Ramos (cell line): Measurements from ENCODE around the gene B4GALNT3.

ENCODE experiments used
- in situ Hi-C: fragments of 300-500 bp; cut with MboI; formaldehyde crosslinking; loops from one replicate; pipeline ENCODE4 v1.14.3; 2022; ENCODE audit warnings: low sequenced_read_pairs; ENCODE audit not compliant: unreplicated experiment

The B4GALNT3 gene

GRCh38 chr12:507391-507796, 47.7 kb downstream of the B4GALNT3 start:
- in situ Hi-C loops, result no loop called here

GRCh38 chr12:508145-508544, 48.4 kb downstream of the B4GALNT3 start:
- in situ Hi-C loops, result no loop called here

GRCh38 chr12:508795-509194, 49.1 kb downstream of the B4GALNT3 start:
- in situ Hi-C loops, result no loop called here

- in situ Hi-C loops, result no loop called here
Observed at GRCh38 chr12:509500-509899, 49.8 kb downstream of the B4GALNT3 start.

GRCh38 chr12:510071-510825, 50.5 kb downstream of the B4GALNT3 start:
- in situ Hi-C loops, result no loop called here

- in situ Hi-C loops, result no loop called here
Observed at GRCh38 chr12:512933-513332, 53.2 kb downstream of the B4GALNT3 start.

GRCh38 chr12:513446-513845, 53.7 kb downstream of the B4GALNT3 start:
- in situ Hi-C loops, result no loop called here

GRCh38 chr12:517538-517937, 57.8 kb downstream of the B4GALNT3 start:
- in situ Hi-C loops, result no loop called here

GRCh38 chr12:520119-520518, 60.4 kb downstream of the B4GALNT3 start:
- in situ Hi-C loops, result no loop called here

GRCh38 chr12:522692-523378, 63.1 kb downstream of the B4GALNT3 start:
- in situ Hi-C loops, result no loop called here

GRCh38 chr12:524167-524951, 64.6 kb downstream of the B4GALNT3 start:
- in situ Hi-C loops, result no loop called here

- in situ Hi-C loops, result no loop called here
Observed at GRCh38 chr12:526089-526488, 66.3 kb downstream of the B4GALNT3 start.

- in situ Hi-C loops, result no loop called here
Observed at GRCh38 chr12:527241-527640, 67.5 kb downstream of the B4GALNT3 start.

GRCh38 chr12:527729-528128, 68.0 kb downstream of the B4GALNT3 start:
- in situ Hi-C loops, result no loop called here

- in situ Hi-C loops, result no loop called here
Observed at GRCh38 chr12:530308-530707, 70.6 kb downstream of the B4GALNT3 start.

GRCh38 chr12:530821-531220, 71.1 kb downstream of the B4GALNT3 start:
- in situ Hi-C loops, result no loop called here

- in situ Hi-C loops, result no loop called here
Observed at GRCh38 chr12:531951-532585, 72.3 kb downstream of the B4GALNT3 start.

- in situ Hi-C loops, result no loop called here
Observed at GRCh38 chr12:532908-533565, 73.3 kb downstream of the B4GALNT3 start.

- in situ Hi-C loops, result no loop called here
Observed at GRCh38 chr12:533718-534117, 74.0 kb downstream of the B4GALNT3 start.

- in situ Hi-C loops, result no loop called here
Observed at GRCh38 chr12:534216-534615, 74.5 kb downstream of the B4GALNT3 start.
